PC-3 (cell line): ENCODE measurements around the gene DDX42. TPM values are rescaled to one million over a fixed set of nuclear protein-coding genes. Genes with fewer than 3 reads are reported as not detected.

Source experiments
- ATAC-seq: fragments of 200-7000 bp; cut with Tn5 transposase; 2 replicates; pipeline ENCODE4 v1.9.1; 2020; ENCODE audit warnings: mild to moderate bottlenecking, moderate library complexity
- BruUV-seq: library from RNA; stranded (reverse); fragments of 400-500 nt; replicated peaks from 2 replicates; lab custom pipeline; 2021; lab: Mats Ljungman, UMichigan
- CTCF ChIA-PET: fragments of 300-600 bp; sonication (Branson Sonifier 250); formaldehyde crosslinking; loops from one replicate; lab custom pipeline; 2022; ENCODE audit warnings: antibody characterized with exemption; lab: Charles Lee
- POLR2A ChIA-PET: fragments of 300-600 bp; sonication (Branson Sonifier 250); formaldehyde crosslinking; loops from one replicate; lab custom pipeline; 2022; ENCODE audit warnings: antibody characterized with exemption; ENCODE audit not compliant: unreplicated experiment; lab: Charles Lee
- DNase-seq: peaks from one replicate; pipeline ENCODE4 v3.0.0-alpha.2; 2015
- H2AFZ ChIP-seq: fragments of 300-600 bp; sonication (generic); 2 replicates; pipeline ENCODE4 v1.6.0; 2016; ENCODE audit warnings: antibody characterized with exemption, low read length
- H3F3A ChIP-seq: fragments of 300-600 bp; sonication (generic); one replicate; pipeline ENCODE4 v1.6.0; 2017; ENCODE audit warnings: antibody characterized with exemption, low read length, control low read depth, mild to moderate bottlenecking; ENCODE audit not compliant: unreplicated experiment
- H3K27ac ChIP-seq: fragments of 300-600 bp; sonication (generic); 2 replicates; pipeline ENCODE4 v1.5.1; 2016; ENCODE audit warnings: mild to moderate bottlenecking, low read length
- H3K27me3 ChIP-seq: fragments of 300-600 bp; sonication (generic); 2 replicates; pipeline ENCODE4 v1.6.1; 2016; ENCODE audit warnings: low read length, mixed read lengths
- H3K36me3 ChIP-seq: fragments of 300-600 bp; sonication (generic); 2 replicates; pipeline ENCODE4 v1.6.1; 2016; ENCODE audit warnings: low read depth, mixed run types, low read length, mixed read lengths
- H3K4me1 ChIP-seq: fragments of 300-600 bp; sonication (generic); 2 replicates; pipeline ENCODE4 v1.5.1; 2016; ENCODE audit warnings: low read length; ENCODE audit not compliant: insufficient read depth
- H3K4me2 ChIP-seq: fragments of 300-600 bp; sonication (generic); 2 replicates; pipeline ENCODE4 v1.6.0; 2016; ENCODE audit warnings: low read length
- H3K4me3 ChIP-seq: fragments of 300-600 bp; sonication (generic); 2 replicates; pipeline ENCODE4 v1.5.1; 2016; ENCODE audit warnings: mild to moderate bottlenecking, low read length, mixed read lengths
- H3K79me2 ChIP-seq: fragments of 300-600 bp; sonication (generic); 2 replicates; pipeline ENCODE4 v1.6.1; 2017; ENCODE audit warnings: low read length, mixed read lengths
- H3K9ac ChIP-seq: fragments of 300-600 bp; sonication (generic); 2 replicates; pipeline ENCODE4 v1.6.0; 2016; ENCODE audit warnings: mild to moderate bottlenecking, low read length
- H3K9me2 ChIP-seq: fragments of 300-600 bp; sonication (generic); replicated peaks from 2 replicates; pipeline ENCODE4 v1.6.1; 2016; ENCODE audit warnings: mixed run types, low read length, mixed read lengths
- H3K9me3 ChIP-seq: fragments of 300-600 bp; sonication (generic); 2 replicates; pipeline ENCODE4 v1.6.1; 2016; ENCODE audit warnings: low read length, mixed read lengths
- H4K20me1 ChIP-seq: fragments of 300-600 bp; sonication (generic); 2 replicates; pipeline ENCODE4 v1.6.1; 2016; ENCODE audit warnings: low read length, mixed read lengths
- CTCF ChIP-seq: fragments of 300-600 bp; sonication (generic); conservative IDR thresholded peaks from 2 replicates; pipeline ENCODE4 v1.5.1; 2017; ENCODE audit warnings: antibody characterized with exemption, low read depth, mild to moderate bottlenecking, low read length
- EZH2 ChIP-seq: fragments of 300-600 bp; sonication (generic); IDR thresholded peaks from one replicate; pipeline ENCODE4 v1.6.1; 2017; ENCODE audit warnings: antibody characterized with exemption, mild to moderate bottlenecking, low read length; ENCODE audit not compliant: unreplicated experiment
- EZH2phosphoT487 ChIP-seq: fragments of 300-600 bp; sonication (generic); IDR thresholded peaks from 2 replicates; pipeline ENCODE4 v1.6.1; 2018; ENCODE audit warnings: mild to moderate bottlenecking, antibody characterized with exemption, low read length, borderline replicate concordance
- intact Hi-C: fragments of 100-400 bp; cut with micrococcal nuclease; formaldehyde crosslinking; loops from 2 replicates; pipeline ENCODE4 v1.9.0; 2023
- total RNA-seq: library from RNA; depleted of rRNA; stranded (reverse); fragments of >200 nt; gene quantifications from 2 replicates; pipeline ENCODE4 v1.2.3, GENCODE V29; 2014

DDX42 gene
- total RNA-seq, 1 experiment from 2014 or later, result 72.4 TPM

- H3K36me3 ChIP-seq, result no peaks in the 10 kb centered on the region
- no peak overlapping the region for H3K9ac ChIP-seq
- CTCF ChIA-PET, result no interaction called here
- H3K4me3 ChIP-seq, result no peak overlapping the region
- no peak overlapping the region for H2AFZ ChIP-seq
- no peak for DNase-seq
- no peaks in the 10 kb centered on the region for H3K79me2 ChIP-seq
- H3K9me3 ChIP-seq, result peaks cover 3% of the 10 kb centered on the region; the same call in 1 of the 2 replicates
- H4K20me1 ChIP-seq, result no peaks in the 10 kb centered on the region
- no peaks in the 10 kb centered on the region for H3K27me3 ChIP-seq
- no TSS peak for BruUV-seq
- H3K4me1 ChIP-seq, result no peaks in the 10 kb centered on the region
- H3K27ac ChIP-seq, result no peak overlapping the region
- ATAC-seq, result no peak
- no peaks in the 10 kb centered on the region for H3K9me2 ChIP-seq
- no peak overlapping the region for H3K4me2 ChIP-seq
- intact Hi-C loops, result no loop called here
- POLR2A ChIA-PET, result no interaction called here
- no peak for TF ChIP-seq EZH2phosphoT487
- no peak for TF ChIP-seq CTCF
- TF ChIP-seq EZH2, result no peak
- H3F3A ChIP-seq, result no peaks in the 10 kb centered on the region
Measured at GRCh38 chr17:63850401-63850800, 76.4 kb downstream of the DDX42 start.

- CTCF ChIA-PET, result interaction anchor here (1.0 kb wide), 1 partner anchor 13 kb away, joined by 6 read pairs; no protein-coding TSS in a partner anchor
- H3K9me2 ChIP-seq, result no peaks in the 10 kb centered on the region
- no peak overlapping the region for H3K9ac ChIP-seq
- H3K79me2 ChIP-seq, result no peaks in the 10 kb centered on the region
- POLR2A ChIA-PET, result no interaction called here
- no peak for DNase-seq
- BruUV-seq, result no TSS peak
- no peaks in the 10 kb centered on the region for H3K27me3 ChIP-seq
- H3K4me2 ChIP-seq, result no peak overlapping the region
- no peaks in the 10 kb centered on the region for H4K20me1 ChIP-seq
- no peak for ATAC-seq
- no peak overlapping the region for H3K4me3 ChIP-seq
- TF ChIP-seq EZH2 (no peak), EZH2phosphoT487 (no peak), CTCF (no peak)
- no peak overlapping the region for H2AFZ ChIP-seq
- intact Hi-C loops, result no loop called here
- no peaks in the 10 kb centered on the region for H3K4me1 ChIP-seq
- H3K36me3 ChIP-seq, result no peaks in the 10 kb centered on the region
- no peaks in the 10 kb centered on the region for H3F3A ChIP-seq
- peaks cover under 1% of the 10 kb centered on the region; the same call in 1 of the 2 replicates for H3K9me3 ChIP-seq
- H3K27ac ChIP-seq, result no peak overlapping the region
Measured at GRCh38 chr17:63853260-63853659, 79.3 kb downstream of the DDX42 start.

GRCh38 chr17:63854709-63855108, 80.7 kb downstream of the DDX42 start:
- Histone ChIP-seq H4K20me1 (no peaks in the 10 kb centered on the region), H3K36me3 (no peaks in the 10 kb centered on the region), H3K9ac (no peak overlapping the region), H3F3A (no peaks in the 10 kb centered on the region), H2AFZ (no peak overlapping the region), H3K27ac (no peak overlapping the region), H3K4me3 (no peak overlapping the region), H3K4me2 (no peak overlapping the region), H3K79me2 (no peaks in the 10 kb centered on the region), H3K9me3 (no peaks in the 10 kb centered on the region), H3K27me3 (peaks cover 1% of the 10 kb centered on the region; the same call in 1 of the 2 replicates), H3K4me1 (no peaks in the 10 kb centered on the region), H3K9me2 (no peaks in the 10 kb centered on the region)
- ChIA-PET POLR2A (no interaction called here), CTCF (no interaction called here)
- BruUV-seq, result no TSS peak
- intact Hi-C loops, result no loop called here
- ATAC-seq, result no peak
- TF ChIP-seq EZH2, result no peak
- TF ChIP-seq CTCF, result no peak
- TF ChIP-seq EZH2phosphoT487, result no peak
- no peak for DNase-seq
